Islet precursor cell (in vitro differentiated cells): ENCODE data around the gene SLC25A3.
A peak's percentile ranks its signal among the peaks of the same experiment; 100 is the strongest.
"Not testable (repeated sequence)": the region's sequence is repeated elsewhere in the genome, so short reads cannot be mapped to it uniquely, and the experiment has no call there.

ENCODE experiments used
- DNase-seq: peaks from one replicate; pipeline ENCODE4 v3.0.0-alpha.2; 2018

Gene SLC25A3

GRCh38 chr12:98593351-98594049 is at the start of gene SLC25A3:
Gene SLC25A3 (plus strand): TSS chr12:98593686. CDS start chr12:98593979, 293 bp downstream.
- peak; percentile 99 for DNase-seq

DNA sequence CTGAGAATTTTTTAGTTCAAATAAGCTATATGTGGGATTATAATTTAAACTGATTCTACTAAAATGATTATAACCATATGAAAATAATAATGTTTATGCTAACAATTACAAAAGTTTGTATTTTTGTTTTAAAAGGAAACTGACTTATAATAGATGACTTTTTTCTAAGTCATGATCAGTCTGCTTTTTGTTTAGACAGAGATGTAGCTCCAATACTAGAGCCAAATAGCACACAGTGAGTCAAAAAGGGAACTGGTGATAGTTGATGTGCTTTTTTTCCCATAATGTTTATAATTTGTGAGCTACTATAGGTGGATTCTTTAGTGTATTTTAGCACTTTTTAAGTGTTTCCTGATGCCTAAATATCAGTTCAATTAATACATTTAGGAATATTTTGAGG is 49.8 kb upstream of the SLC25A3 start:
- no peak for DNase-seq

- no peak for DNase-seq
Observed at GRCh38 chr12:98544751-98545150, 48.7 kb upstream of the SLC25A3 start.

- no peak for DNase-seq
Observed at GRCh38 chr12:98549371-98550110, 43.9 kb upstream of the SLC25A3 start.

GRCh38 chr12:98551787-98552186 is 41.7 kb upstream of the SLC25A3 start:
- DNase-seq = no peak

DNA sequence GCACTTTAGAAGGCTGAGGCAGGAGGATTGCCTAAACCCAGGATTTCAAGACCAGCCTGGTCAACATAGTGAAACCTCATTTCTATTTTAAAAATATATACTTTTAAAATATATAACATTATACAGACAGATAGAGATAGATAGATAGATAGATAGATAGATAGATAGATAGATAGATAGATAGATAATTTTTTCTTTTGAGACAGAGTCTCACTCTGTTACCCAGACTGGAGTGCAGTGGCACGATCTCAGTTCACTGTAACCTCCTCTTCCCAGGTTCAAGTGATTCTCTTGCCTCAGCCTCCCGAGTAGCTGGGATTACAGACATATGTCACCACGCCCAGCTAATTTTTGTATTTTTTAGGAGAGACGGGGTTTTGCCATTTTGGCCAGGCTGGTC is 35.4 kb upstream of the SLC25A3 start:
- DNase-seq = not testable (repeated sequence)

DNA sequence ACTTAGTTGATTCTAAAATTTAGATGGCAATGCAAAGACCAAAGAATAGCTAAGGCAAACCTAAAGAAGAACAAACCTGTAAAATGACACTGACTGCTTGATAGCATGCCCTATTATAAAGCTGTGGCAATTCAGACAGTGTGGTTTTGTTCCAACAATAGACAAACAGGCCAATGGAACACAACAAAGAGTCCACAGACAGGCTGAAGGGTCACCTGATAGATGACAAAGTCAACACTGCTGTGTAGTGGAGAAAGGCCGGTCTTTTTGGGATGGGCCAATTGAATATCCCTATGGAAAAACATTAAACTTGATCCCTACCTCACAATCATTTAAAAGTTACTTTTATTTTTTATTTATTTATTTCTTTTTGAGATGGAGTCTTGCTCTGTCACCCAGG is 33.8 kb upstream of the SLC25A3 start:
- no peak for DNase-seq

DNA sequence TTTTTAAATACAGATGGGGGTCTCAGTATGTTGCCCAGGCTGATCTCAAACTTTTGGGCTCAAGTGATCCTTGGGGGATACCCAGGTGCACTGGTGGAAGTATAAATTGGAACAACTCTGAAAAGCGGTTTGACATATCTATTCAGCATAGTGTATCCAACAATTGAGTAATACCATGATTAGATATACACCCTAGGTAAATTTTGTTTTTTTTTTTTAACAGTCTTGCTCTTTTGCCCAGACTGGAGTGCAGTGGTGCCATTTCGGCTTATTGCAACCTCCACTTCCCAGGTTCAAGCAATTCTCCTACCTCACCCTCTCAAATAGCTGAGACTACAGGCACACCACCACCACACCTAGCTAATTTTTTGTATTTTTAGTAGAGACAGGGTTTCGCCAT is 31.6 kb upstream of the SLC25A3 start:
- no peak for DNase-seq

DNA sequence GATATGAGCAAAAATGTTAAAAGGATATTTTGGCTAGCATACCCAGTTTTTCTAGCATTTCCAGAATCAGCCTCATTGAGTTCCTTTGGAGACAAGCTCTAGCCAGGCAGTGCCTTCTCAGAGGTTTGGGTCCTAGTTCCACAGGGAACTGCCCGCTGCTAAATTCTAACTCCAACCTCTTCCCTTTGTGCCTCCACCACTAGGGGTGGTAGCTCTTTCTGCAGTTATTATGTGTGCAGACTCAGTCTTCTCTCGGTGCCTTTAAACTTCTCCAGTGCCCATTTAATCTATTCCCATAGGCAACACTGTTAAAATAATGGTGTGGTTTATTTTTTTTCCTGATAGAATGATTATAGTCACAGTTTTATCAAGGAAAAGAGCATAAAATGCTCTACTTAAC is 21.5 kb upstream of the SLC25A3 start:
- peak; percentile 61 for DNase-seq

- peak; percentile 13 for DNase-seq
Observed at GRCh38 chr12:98574110-98574509, 19.4 kb upstream of the SLC25A3 start.

DNA sequence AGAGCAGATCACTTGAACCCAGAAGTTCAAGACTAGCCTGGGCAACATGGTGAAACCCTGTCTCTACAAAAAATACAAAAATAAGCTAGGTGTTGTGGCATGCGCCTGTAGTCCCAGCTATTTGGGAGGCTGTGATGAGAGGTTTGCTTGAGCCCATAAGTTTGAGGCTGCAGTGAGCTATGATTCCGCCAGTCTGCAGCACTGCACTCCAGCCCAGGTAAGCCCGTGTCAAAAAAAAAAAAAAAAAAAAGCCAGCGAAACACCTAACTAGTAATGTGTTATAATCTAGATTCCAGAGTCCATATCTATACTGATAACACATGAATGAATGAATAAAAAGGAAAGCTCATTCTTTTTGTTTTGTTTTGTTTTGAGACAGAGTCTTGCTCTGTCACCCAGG is 18.5 kb upstream of the SLC25A3 start:
- DNase-seq = peak; percentile 29

- not testable (repeated sequence) for DNase-seq
Observed at GRCh38 chr12:98576795-98577194, 16.7 kb upstream of the SLC25A3 start.

- no peak for DNase-seq
Observed at GRCh38 chr12:98578392-98578791, 15.1 kb upstream of the SLC25A3 start.

DNA sequence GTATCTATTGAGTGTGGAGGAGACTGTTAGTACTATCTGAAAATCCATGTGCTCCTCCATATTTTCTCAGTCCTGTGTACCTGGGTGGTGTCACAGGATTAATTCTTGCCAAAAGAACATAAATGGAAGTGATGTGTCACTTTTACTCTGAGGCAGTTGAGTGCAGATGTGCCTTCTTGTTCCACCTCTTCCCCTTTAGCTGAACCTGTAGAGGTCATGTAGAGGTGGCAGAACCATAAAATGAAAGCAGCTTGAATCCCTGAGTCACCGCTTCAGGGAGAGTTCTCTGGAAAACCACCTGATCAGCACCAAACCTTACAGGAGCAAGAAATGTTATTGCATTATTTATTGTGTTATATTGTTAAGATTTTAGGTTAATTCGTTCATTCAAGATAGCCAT is 14.7 kb upstream of the SLC25A3 start:
- peak; percentile 52 for DNase-seq

- peak; percentile 37 for DNase-seq
Observed at GRCh38 chr12:98579347-98579746, 14.1 kb upstream of the SLC25A3 start.

GRCh38 chr12:98579835-98580234 is 13.7 kb upstream of the SLC25A3 start:
- no peak for DNase-seq

GRCh38 chr12:98580695-98581094 is 12.8 kb upstream of the SLC25A3 start:
- DNase-seq = no peak

GRCh38 chr12:98581101-98581500 is 12.4 kb upstream of the SLC25A3 start:
- DNase-seq = no peak

GRCh38 chr12:98582093-98582492 is 11.4 kb upstream of the SLC25A3 start:
- DNase-seq = peak; percentile 49

GRCh38 chr12:98587084-98587483 is 6.4 kb upstream of the SLC25A3 start:
- DNase-seq = peak; percentile 46

DNA sequence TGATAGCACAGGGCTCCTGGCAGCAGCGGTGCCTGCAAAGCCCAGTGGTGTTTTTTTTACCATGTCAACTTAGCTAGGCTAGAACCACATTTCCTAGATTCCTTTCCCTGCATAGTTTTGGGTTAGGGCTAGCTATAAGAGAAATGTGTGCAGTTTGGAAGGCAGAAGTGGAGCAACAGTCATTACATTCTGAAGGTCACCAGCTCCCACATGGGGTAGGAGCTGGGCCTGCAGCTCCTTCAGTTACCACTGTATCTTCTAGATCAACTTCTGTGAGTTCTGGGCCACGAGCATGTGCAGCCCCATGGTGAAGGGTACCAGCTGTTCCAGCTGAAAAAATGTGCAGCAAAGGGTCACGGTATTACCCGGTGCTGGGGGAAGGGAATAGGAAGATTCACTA is 2.3 kb upstream of the SLC25A3 start:
- peak; percentile 49 for DNase-seq

- DNase-seq = peak; percentile 32
Observed at GRCh38 chr12:98592825-98593322, 612 bp upstream of the SLC25A3 start.

GRCh38 chr12:98594050-98594835 is 757 bp downstream of the SLC25A3 start:
- peak; percentile 73 for DNase-seq
